Measurements from ENCODE around the gene OVCA2. TPM values are rescaled to one million over a fixed set of nuclear protein-coding genes. Genes with fewer than 3 reads are reported as not detected.
A peak's percentile ranks its signal among the peaks of the same experiment; 100 is the strongest.

The OVCA2 gene
- total RNA-seq, result 10 to 100 TPM; 15.3 to 25.4 (median 17.6) TPM
- polyA plus RNA-seq, result 10 to 100 TPM; 43.3 to 47.5 TPM
- long read RNA-seq, donor 1, transcript OVCA2-201 (2 exons, 1,122 nt), result major isoform, 16 of 16 reads
- long read RNA-seq, donor 1, partial matches to known transcripts, result 0 of 16 reads
- long read RNA-seq, donor 1, other reads (novel, unspliced or antisense), result 0 of 16 reads
- long read RNA-seq, donor 2, transcript OVCA2-201 (2 exons, 1,122 nt), result major isoform, 43 of 43 reads
- long read RNA-seq, donor 2, partial matches to known transcripts, result 0 of 43 reads
- long read RNA-seq, donor 2, other reads (novel, unspliced or antisense), result 0 of 43 reads
- long read RNA-seq, donor 3, transcript OVCA2-201 (2 exons, 1,122 nt), result major isoform, 26 of 28 reads
- long read RNA-seq, donor 3, partial matches to known transcripts, result 0 of 28 reads
- long read RNA-seq, donor 3, other reads (novel, unspliced or antisense), result 2 of 28 reads

DNA sequence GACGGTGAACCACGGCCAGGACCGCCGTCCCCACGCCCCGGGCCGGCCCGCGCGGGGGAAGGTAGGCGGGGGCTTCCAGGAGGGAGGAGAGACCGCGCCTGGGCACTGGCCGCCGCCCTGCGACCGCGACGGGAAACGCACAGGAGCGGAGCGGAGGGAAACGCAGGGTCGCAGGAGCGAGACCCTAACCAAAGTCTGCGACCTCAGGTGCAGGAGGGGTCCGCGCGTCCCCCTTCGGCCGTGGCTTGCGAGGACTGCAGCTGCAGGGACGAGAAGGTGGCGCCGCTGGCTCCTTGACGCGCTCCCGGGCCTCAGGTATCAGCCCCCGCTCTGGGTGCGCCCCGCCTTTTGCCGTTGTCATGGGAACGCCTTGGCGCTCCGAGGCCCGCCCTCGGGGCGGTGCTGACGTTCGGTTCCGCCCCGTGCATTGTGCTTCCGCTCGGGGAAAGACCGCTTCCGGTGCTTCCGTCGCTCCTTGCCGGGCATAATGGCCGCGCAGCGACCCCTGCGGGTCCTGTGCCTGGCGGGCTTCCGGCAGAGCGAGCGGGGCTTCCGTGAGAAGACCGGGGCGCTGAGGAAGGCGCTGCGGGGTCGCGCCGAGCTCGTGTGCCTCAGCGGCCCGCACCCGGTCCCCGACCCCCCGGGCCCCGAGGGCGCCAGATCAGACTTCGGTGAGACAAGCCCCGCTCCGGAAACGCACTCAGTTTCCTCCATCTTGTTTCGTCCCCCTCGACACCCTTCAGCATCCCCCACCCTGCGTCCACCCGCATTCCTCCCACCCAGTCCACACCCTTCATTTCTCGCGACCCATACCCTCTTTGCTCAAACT is at the start of gene OVCA2:
OVCA2 (plus strand) TSS at position 462 of the 829 bp plus-strand sequence; CDS start at position 488, 26 bp downstream.
- intact Hi-C loops (cut with DNase I), result loop anchor here in 4 of 10 donors (5.0 to 10.0 kb wide), 3 partner anchors 134 to 377 kb away; partner anchors contain the start of gene WDR81 (in 2 of the 4)
- DNase-seq (peak; percentile 94), ATAC-seq (peak; percentile 93 to 97 (median 95))
- H3K4me1 ChIP-seq, result peaks cover 8 to 41% (median 26%) of the 10 kb centered on the region in 9 donors
- H3K27ac ChIP-seq, result peak within 1 kb of the TSS; percentile 72 to 98 (median 93)
- H3K27me3 ChIP-seq, result no peaks in the 10 kb centered on the region
- 1 to 3% methylated on average over 90 to 93 of the region's 93 CpGs for WGBS, 2 donors
- TF ChIP-seq, protein P1, sequence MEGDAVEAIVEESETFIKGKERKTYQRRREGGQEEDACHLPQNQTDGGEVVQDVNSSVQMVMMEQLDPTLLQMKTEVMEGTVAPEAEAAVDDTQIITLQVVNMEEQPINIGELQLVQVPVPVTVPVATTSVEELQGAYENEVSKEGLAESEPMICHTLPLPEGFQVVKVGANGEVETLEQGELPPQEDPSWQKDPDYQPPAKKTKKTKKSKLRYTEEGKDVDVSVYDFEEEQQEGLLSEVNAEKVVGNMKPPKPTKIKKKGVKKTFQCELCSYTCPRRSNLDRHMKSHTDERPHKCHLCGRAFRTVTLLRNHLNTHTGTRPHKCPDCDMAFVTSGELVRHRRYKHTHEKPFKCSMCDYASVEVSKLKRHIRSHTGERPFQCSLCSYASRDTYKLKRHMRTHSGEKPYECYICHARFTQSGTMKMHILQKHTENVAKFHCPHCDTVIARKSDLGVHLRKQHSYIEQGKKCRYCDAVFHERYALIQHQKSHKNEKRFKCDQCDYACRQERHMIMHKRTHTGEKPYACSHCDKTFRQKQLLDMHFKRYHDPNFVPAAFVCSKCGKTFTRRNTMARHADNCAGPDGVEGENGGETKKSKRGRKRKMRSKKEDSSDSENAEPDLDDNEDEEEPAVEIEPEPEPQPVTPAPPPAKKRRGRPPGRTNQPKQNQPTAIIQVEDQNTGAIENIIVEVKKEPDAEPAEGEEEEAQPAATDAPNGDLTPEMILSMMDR (IDR thresholded peaks at IDR 0.05), result peak; percentile 15 to 80 (median 64)
- peak within 1 kb of the TSS; percentile 53 to 97 (median 80) for H3K4me3 ChIP-seq
- peaks cover 0 to 62% (median 23%) of the 10 kb centered on the region in 9 donors for H3K36me3 ChIP-seq
- no peaks in the 10 kb centered on the region for H3K9me3 ChIP-seq

DNA sequence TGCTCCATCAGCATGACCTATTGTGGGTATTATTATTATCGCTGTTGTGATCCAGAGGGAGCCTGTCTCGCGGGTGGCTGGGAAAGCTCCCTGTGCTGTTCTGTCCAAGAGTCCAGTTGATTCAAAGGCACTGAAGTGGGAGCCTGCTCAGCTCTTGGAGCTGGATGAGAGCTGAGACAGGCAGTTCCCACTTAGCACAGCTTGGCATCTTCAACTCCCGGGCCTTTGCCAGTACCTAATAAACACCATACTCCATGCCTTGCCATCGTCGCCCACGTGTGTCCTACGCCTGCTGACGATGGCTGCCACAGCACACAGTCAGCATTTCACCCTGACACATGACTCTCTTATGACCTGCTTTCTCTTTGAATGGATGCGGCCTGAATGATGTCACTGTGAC is 49.3 kb upstream of the OVCA2 start:
- peaks cover 0 to 15% (median 0%) of the 10 kb centered on the region in 7 donors for H3K27me3 ChIP-seq
- no peak overlapping the region for H3K4me3 ChIP-seq
- H3K36me3 ChIP-seq, result no peaks in the 10 kb centered on the region
- WGBS, 2 donors, result 54 to 70% methylated on average over 10 of the region's 10 CpGs
- H3K27ac ChIP-seq, result no peak overlapping the region
- TF ChIP-seq, protein P1 (IDR thresholded peaks at IDR 0.05), result no peak
- peaks cover under 1 to 19% (median 8%) of the 10 kb centered on the region in 9 donors for H3K4me1 ChIP-seq
- no peaks in the 10 kb centered on the region for H3K9me3 ChIP-seq
- ATAC-seq (peak; percentile 22 to 90 (median 56)), DNase-seq (no peak)
- intact Hi-C loops (cut with DNase I), result no loop called here

DNA sequence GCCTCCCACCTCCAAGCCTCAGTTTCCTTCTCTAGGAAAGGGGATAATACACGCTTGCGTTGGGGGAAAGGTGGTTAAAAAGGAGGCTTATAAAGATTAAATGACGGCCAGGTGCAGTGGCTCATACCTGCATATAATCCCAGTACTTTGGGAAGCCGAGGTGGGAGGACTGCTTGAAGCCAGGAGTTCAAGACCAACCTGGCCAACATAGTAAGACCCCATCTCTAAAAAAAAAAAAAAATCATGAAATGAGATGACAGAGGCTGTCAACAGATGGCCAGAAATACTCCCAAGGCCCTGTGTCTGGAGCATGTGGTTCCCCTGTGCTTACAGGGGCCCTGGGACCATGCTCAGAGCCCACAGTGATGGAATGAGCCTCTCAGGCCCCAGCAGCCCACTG is 47.1 kb upstream of the OVCA2 start:
- Histone ChIP-seq H3K4me3 (no peak overlapping the region), H3K27me3 (peaks cover 0 to 29% (median 0%) of the 10 kb centered on the region in 7 donors), H3K27ac (no peak overlapping the region), H3K36me3 (no peaks in the 10 kb centered on the region), H3K4me1 (peaks cover 7 to 41% (median 27%) of the 10 kb centered on the region in 9 donors), H3K9me3 (no peaks in the 10 kb centered on the region)
- ATAC-seq (no peak), DNase-seq (no peak)
- TF ChIP-seq, protein P1 (IDR thresholded peaks at IDR 0.05), result no peak
- intact Hi-C loops (cut with DNase I), result no loop called here
- WGBS, 2 donors, result 95 to 96% methylated on average over 4 of the region's 4 CpGs

DNA sequence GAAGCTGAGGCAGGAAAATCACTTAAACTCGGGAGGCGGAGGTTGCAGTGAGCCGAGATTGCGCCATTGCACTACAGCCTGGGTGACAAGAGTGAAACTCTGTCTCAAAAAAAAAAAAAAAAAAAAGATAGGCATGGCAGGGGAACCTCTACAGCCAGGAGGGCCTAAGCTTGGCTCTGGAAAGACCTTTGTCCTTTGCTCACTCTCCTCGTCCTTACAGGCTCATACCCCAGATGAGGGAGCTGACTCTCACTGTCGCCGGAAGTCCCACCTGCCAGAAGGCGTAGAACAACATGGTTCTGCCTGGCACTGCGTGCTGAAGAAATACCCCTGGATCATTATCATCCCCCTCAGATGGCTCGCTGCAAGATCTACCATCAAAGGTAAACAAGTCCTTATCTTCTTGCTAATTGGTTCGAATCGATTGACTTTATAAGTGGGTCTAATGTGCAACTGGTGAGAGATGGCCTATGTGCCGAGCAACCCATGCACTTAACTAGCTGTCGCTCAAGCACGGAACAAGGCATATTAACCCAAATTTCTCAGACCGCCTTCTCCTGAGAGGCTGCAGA is 46.4 kb upstream of the OVCA2 start:
- no peaks in the 10 kb centered on the region for H3K36me3 ChIP-seq
- TF ChIP-seq, protein P1 (IDR thresholded peaks at IDR 0.05), result no peak
- H3K4me3 ChIP-seq, result no peak overlapping the region
- no peak overlapping the region for H3K27ac ChIP-seq
- intact Hi-C loops (cut with DNase I), result no loop called here
- 93 to 94% methylated on average over 16 of the region's 16 CpGs for WGBS, 2 donors
- no peak for ATAC-seq
- H3K9me3 ChIP-seq, result no peaks in the 10 kb centered on the region
- H3K4me1 ChIP-seq, result peaks cover 14 to 48% (median 34%) of the 10 kb centered on the region in 9 donors
- H3K27me3 ChIP-seq, result peaks cover 0 to 32% (median 0%) of the 10 kb centered on the region in 7 donors
- DNase-seq, result no peak
